H9 (cell line): ENCODE data around the gene MED15. TPM values are rescaled to one million over a fixed set of nuclear protein-coding genes. Genes with fewer than 3 reads are reported as not detected.

Experiments used
- DNase-seq: peaks from one replicate; pipeline ENCODE4 v3.0.0-alpha.2; 2017
- H2AFZ ChIP-seq: one replicate; pipeline ENCODE4 v1.6.1; 2013; ENCODE audit warnings: mild to moderate bottlenecking, low read length, control low read depth, moderate library complexity
- H2AK5ac ChIP-seq: 2 replicates; pipeline ENCODE4 v1.6.1; 2013; ENCODE audit warnings: low read length, control low read depth, mixed read lengths; ENCODE audit not compliant: insufficient read length
- H2BK120ac ChIP-seq: one replicate; pipeline ENCODE4 v1.6.1; 2013; ENCODE audit warnings: low read depth, mild to moderate bottlenecking, low read length, control low read depth, inconsistent platforms; ENCODE audit not compliant: poor library complexity, severe bottlenecking
- H2BK12ac ChIP-seq: 2 replicates; pipeline ENCODE4 v1.6.1; 2013; ENCODE audit warnings: low read length, control low read depth, mixed read lengths, low read depth; ENCODE audit not compliant: insufficient read length
- H2BK15ac ChIP-seq: 2 replicates; pipeline ENCODE4 v1.6.1; 2013; ENCODE audit warnings: low read depth, low read length, control low read depth
- H2BK20ac ChIP-seq: one replicate; pipeline ENCODE4 v1.6.1; 2013; ENCODE audit warnings: low read depth, mild to moderate bottlenecking, low read length, control low read depth, inconsistent platforms; ENCODE audit not compliant: poor library complexity, severe bottlenecking
- H2BK5ac ChIP-seq: 2 replicates; pipeline ENCODE4 v1.6.1; 2013; ENCODE audit warnings: low read length, control low read depth, mixed read lengths; ENCODE audit not compliant: insufficient read length
- H3K14ac ChIP-seq: 2 replicates; pipeline ENCODE4 v1.6.1; 2013; ENCODE audit warnings: low read length, control low read depth; ENCODE audit not compliant: insufficient read depth
- H3K18ac ChIP-seq: 2 replicates; pipeline ENCODE4 v1.6.1; 2013; ENCODE audit warnings: low read depth, mild to moderate bottlenecking, mixed read lengths, low read length, control low read depth; ENCODE audit not compliant: insufficient read length
- H3K23ac ChIP-seq: 2 replicates; pipeline ENCODE4 v1.6.1; 2013; ENCODE audit warnings: low read length, control low read depth, mixed read lengths, low read depth; ENCODE audit not compliant: insufficient read length
- H3K23me2 ChIP-seq: 2 replicates; pipeline ENCODE4 v1.6.1; 2013; ENCODE audit warnings: low read depth, mild to moderate bottlenecking, mixed read lengths, low read length, control low read depth; ENCODE audit not compliant: insufficient read length, poor library complexity, severe bottlenecking
- H3K27ac ChIP-seq: 2 replicates; pipeline ENCODE4 v1.5.1; 2013; ENCODE audit warnings: low read length, control low read depth, mixed read lengths, low read depth; ENCODE audit not compliant: insufficient read length
- H3K27me3 ChIP-seq: 2 replicates; pipeline ENCODE4 v1.6.1; 2013; ENCODE audit warnings: low read length, control low read depth, inconsistent platforms; ENCODE audit not compliant: insufficient read depth
- H3K4ac ChIP-seq: 2 replicates; pipeline ENCODE4 v1.6.1; 2013; ENCODE audit warnings: low read depth, mild to moderate bottlenecking, control low read depth, inconsistent platforms, low read length, moderate library complexity
- H3K4me1 ChIP-seq: 2 replicates; pipeline ENCODE4 v1.6.1; 2013; ENCODE audit warnings: low read length, control low read depth, inconsistent platforms; ENCODE audit not compliant: insufficient read depth
- H3K4me2 ChIP-seq: 2 replicates; pipeline ENCODE4 v1.6.1; 2013; ENCODE audit warnings: low read length, control low read depth, mixed read lengths; ENCODE audit not compliant: insufficient read length, insufficient read depth
- H3K56ac ChIP-seq: 2 replicates; pipeline ENCODE4 v1.6.1; 2013; ENCODE audit warnings: low read depth, mild to moderate bottlenecking, mixed read lengths, low read length, control low read depth; ENCODE audit not compliant: insufficient read length
- H3K79me1 ChIP-seq: 2 replicates; pipeline ENCODE4 v1.6.1; 2013; ENCODE audit warnings: low read depth, mild to moderate bottlenecking, moderate library complexity, low read length, control low read depth, inconsistent platforms; ENCODE audit not compliant: insufficient read depth, poor library complexity, severe bottlenecking
- H3K79me2 ChIP-seq: 2 replicates; pipeline ENCODE4 v1.6.1; 2013; ENCODE audit warnings: low read length, control low read depth, inconsistent platforms; ENCODE audit not compliant: insufficient read depth
- H3K9ac ChIP-seq: 2 replicates; pipeline ENCODE4 v1.6.1; 2013; ENCODE audit warnings: low read length, control low read depth, mixed read lengths; ENCODE audit not compliant: insufficient read length; ENCODE audit errors: extremely low read depth
- H3K9me3 ChIP-seq: one replicate; pipeline ENCODE4 v1.6.1; 2013; ENCODE audit warnings: low read depth, low read length, inconsistent platforms; ENCODE audit not compliant: control insufficient read depth
- H3T11ph ChIP-seq: one replicate; pipeline ENCODE4 v1.6.1; 2013; ENCODE audit warnings: mild to moderate bottlenecking, low read length, control low read depth, inconsistent platforms
- H4K20me1 ChIP-seq: one replicate; pipeline ENCODE4 v1.6.1; 2013; ENCODE audit not compliant: control insufficient read depth, insufficient read length, insufficient read depth
- H4K5ac ChIP-seq: 2 replicates; pipeline ENCODE4 v1.6.1; 2013; ENCODE audit warnings: low read depth, mild to moderate bottlenecking, mixed read lengths, low read length, control low read depth; ENCODE audit not compliant: insufficient read length
- H4K8ac ChIP-seq: replicated peaks from 2 replicates; pipeline ENCODE4 v1.6.1; 2013; ENCODE audit warnings: low read length, control low read depth, mixed read lengths, low read depth; ENCODE audit not compliant: insufficient read length
- H4K91ac ChIP-seq: 2 replicates; pipeline ENCODE4 v1.6.1; 2013; ENCODE audit warnings: low read depth, mild to moderate bottlenecking, moderate library complexity, mixed read lengths, low read length, control low read depth; ENCODE audit not compliant: insufficient read length
- H3K27ac Mint-ChIP-seq, 3 experiments: 2 replicates in 2 of 3; 3 replicates in 1 of 3; pipeline ENCODE4 v1.8.0; 2020 to 2021; ENCODE audit warnings: mixed read lengths in 3 of 3, mild to moderate bottlenecking in 1 of 3, moderate library complexity in 1 of 3
- H3K27me3 Mint-ChIP-seq: 2 replicates; pipeline ENCODE4 v1.8.0; 2021; ENCODE audit warnings: low read depth, mild to moderate bottlenecking, moderate library complexity, mixed read lengths
- H3K36me3 Mint-ChIP-seq, 3 experiments: 2 replicates in 2 of 3; 3 replicates in 1 of 3; pipeline ENCODE4 v1.8.0; 2020 to 2021; ENCODE audit warnings: low read depth in 3 of 3, mixed read lengths in 3 of 3; ENCODE audit not compliant: insufficient read depth in 1 of 3
- H3K4me1 Mint-ChIP-seq, 2 experiments: 2 replicates each; pipeline ENCODE4 v1.8.0; 2020; ENCODE audit warnings: mixed read lengths in 2 of 2
- H3K4me3 Mint-ChIP-seq, 2 experiments: 2 replicates in 1 of 2; 3 replicates in 1 of 2; pipeline ENCODE4 v1.8.0; 2020 to 2021; ENCODE audit warnings: mild to moderate bottlenecking in 2 of 2, mixed read lengths in 2 of 2, moderate library complexity in 1 of 2
- H3K9me3 Mint-ChIP-seq, 2 experiments: 2 replicates in 1 of 2; 3 replicates in 1 of 2; pipeline ENCODE4 v1.8.0; 2020; ENCODE audit warnings: mild to moderate bottlenecking in 2 of 2, mixed read lengths in 2 of 2, moderate library complexity in 1 of 2
- CTCF ChIP-seq: fragments of 200-600 bp; sonication (generic); conservative IDR thresholded peaks from 3 replicates; pipeline ENCODE4 v1.8.0; 2021; ENCODE audit warnings: antibody characterized with exemption, mild to moderate bottlenecking
- WGBS: extraction: QIAGEN DNeasy Blood & Tissue Kit; methylation state at CpG from one replicate; pipeline ENCODE4 v1.1.7; 2013; ENCODE audit warnings: missing lambda C conversion rate, low lambda C conversion rate, mixed read lengths; ENCODE audit not compliant: insufficient read length; ENCODE audit errors: extremely low coverage; 5-methylcytosine and 5-hydroxymethylcytosine counted together
- total RNA-seq: library from RNA; stranded (reverse); gene quantifications from 2 replicates; pipeline ENCODE4 v1.2.1, GENCODE V29; 2021

The MED15 gene
- total RNA-seq, 1 experiment from 2014 or later = 47.4 TPM

DNA sequence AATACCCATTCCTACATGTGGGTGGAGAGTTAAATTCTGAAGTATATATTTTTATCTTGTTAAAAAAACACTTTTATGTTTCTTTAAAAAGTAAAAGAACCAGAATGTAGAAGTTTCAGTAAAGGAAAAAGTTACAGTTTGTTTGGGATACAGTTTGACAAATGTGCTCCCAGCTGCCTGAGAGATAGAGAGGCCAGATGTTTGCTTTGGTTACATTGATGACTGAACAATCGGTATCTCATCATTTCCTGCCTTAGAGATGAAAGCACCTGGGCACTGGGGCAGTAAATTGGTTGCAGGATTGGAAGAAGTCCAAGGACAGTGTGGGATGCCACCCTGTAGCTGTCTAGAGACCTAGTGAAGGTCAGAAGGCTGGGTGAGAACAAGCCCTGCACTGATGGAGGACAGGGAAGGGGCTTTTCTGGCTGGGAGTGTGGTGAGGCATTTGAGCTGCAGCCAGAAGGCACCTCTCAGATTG, 16.6 kb downstream of the MED15 start:
- H3K4me3 Mint-ChIP-seq = no peak overlapping the region
- Histone ChIP-seq H3K27ac (peak overlapping the region; percentile 51), H2BK5ac (no peak overlapping the region), H2BK20ac (no peak overlapping the region), H3K79me2 (peaks cover 11% of the 10 kb centered on the region; the same call in 1 of the 2 replicates), H4K20me1 (no peaks in the 10 kb centered on the region), H3K9me3 (no peaks in the 10 kb centered on the region), H2BK120ac (no peak overlapping the region), H3T11ph (no peak overlapping the region), H3K4me2 (no peak overlapping the region), H2BK15ac (no peak overlapping the region), H2AK5ac (no peak overlapping the region), H3K27me3 (no peaks in the 10 kb centered on the region), H3K18ac (no peak overlapping the region), H4K5ac (no peak overlapping the region), H3K23me2 (no peaks in the 10 kb centered on the region), H3K4me1 (peaks cover 3% of the 10 kb centered on the region; the same call in 1 of the 2 replicates), H3K4ac (no peak overlapping the region), H3K23ac (no peak overlapping the region), H3K14ac (no peak overlapping the region), H4K8ac (no peak overlapping the region), H4K91ac (no peak overlapping the region), H3K56ac (no peak overlapping the region), H2BK12ac (no peak overlapping the region), H2AFZ (no peak overlapping the region), H3K9ac (no peak overlapping the region), H3K79me1 (peaks cover 4% of the 10 kb centered on the region)
- TF ChIP-seq CTCF = no peak
- peaks cover 16 to 23% of the 10 kb centered on the region in 2 experiments for H3K4me1 Mint-ChIP-seq
- no CpG with 5 or more reads among the region's 1 CpG for WGBS
- no peak for DNase-seq
- H3K36me3 Mint-ChIP-seq = peaks cover 20 to 37% (median 27%) of the 10 kb centered on the region in 3 experiments
- peaks cover 5 to 8% of the 10 kb centered on the region in 2 experiments for H3K9me3 Mint-ChIP-seq
- H3K27ac Mint-ChIP-seq = peak overlapping the region in 2 of 3 experiments; percentile 30 to 69; a peak in 3 of 7 replicates
- H3K27me3 Mint-ChIP-seq = no peaks in the 10 kb centered on the region
